GM21360 (cell line): Measurements from ENCODE around the gene ITIH2.

Experiments
- ATAC-seq: cut with Tn5 transposase; IDR thresholded peaks from one replicate; pipeline ENCODE4 v1.9.1; 2021; ENCODE audit warnings: mild to moderate bottlenecking, moderate library complexity; ENCODE audit not compliant: unreplicated experiment

ITIH2 gene

GRCh38 chr10:7792541-7792940 is 89.4 kb downstream of the ITIH2 start:
- no peak for ATAC-seq

GRCh38 chr10:7794251-7795026 is 91.3 kb downstream of the ITIH2 start:
- ATAC-seq: no peak

- ATAC-seq: no peak
These were observed 92.5 kb downstream of the ITIH2 start for GRCh38 chr10:7795605-7796004.

GRCh38 chr10:7797582-7797981 is 94.5 kb downstream of the ITIH2 start:
- ATAC-seq: no peak
